H1 (cell line): ENCODE data around the gene GJB6. TPM values are rescaled to one million over a fixed set of nuclear protein-coding genes. Genes with fewer than 3 reads are reported as not detected.

ENCODE experiments used
- CTCF ChIA-PET: fragments of 300-600 bp; sonication (Branson Sonifier 250); formaldehyde crosslinking; loops from one replicate; lab custom pipeline; 2021; ENCODE audit not compliant: partially characterized antibody; lab: Charles Lee
- POLR2A ChIA-PET: fragments of 300-600 bp; sonication (Branson Sonifier 250); formaldehyde crosslinking; loops from one replicate; lab custom pipeline; 2021; ENCODE audit warnings: inconsistent platforms; ENCODE audit not compliant: partially characterized antibody; lab: Charles Lee
- DNase-seq, 2 experiments: peaks; one replicate each; pipeline versions ENCODE4 v3.0.0 to v3.0.0-alpha.2; 2010 to 2022; ENCODE audit warnings: low spot score in 2 of 2, low read depth in 1 of 2, mixed read lengths in 1 of 2
- FAIRE-seq: peaks from 2 replicates; lab custom pipeline; 2011; peaks lifted over from hg19 to GRCh38; lab: Jason Lieb, UNC
- H2AFZ ChIP-seq: 2 replicates; pipeline ENCODE4 v1.8.1; 2012; ENCODE audit warnings: low read length, inconsistent platforms
- H2AK5ac ChIP-seq: 2 replicates; pipeline ENCODE4 v1.6.1; 2013; ENCODE audit warnings: low read depth, low read length
- H2BK120ac ChIP-seq: replicated peaks from 2 replicates; pipeline ENCODE3; 2013; ENCODE audit warnings: low read depth, low read length, inconsistent platforms
- H2BK12ac ChIP-seq: 2 replicates; pipeline ENCODE4 v1.6.1; 2013; ENCODE audit warnings: low read depth, low read length
- H2BK15ac ChIP-seq: 2 replicates; pipeline ENCODE4 v1.6.1; 2013; ENCODE audit warnings: low read length
- H2BK20ac ChIP-seq: 2 replicates; pipeline ENCODE4 v1.6.1; 2013; ENCODE audit warnings: low read length
- H2BK5ac ChIP-seq: 2 replicates; pipeline ENCODE4 v1.6.1; 2013; ENCODE audit warnings: low read depth, low read length
- H3K14ac ChIP-seq: 2 replicates; pipeline ENCODE4 v1.6.1; 2013; ENCODE audit warnings: inconsistent platforms; ENCODE audit not compliant: insufficient read length
- H3K18ac ChIP-seq: 2 replicates; pipeline ENCODE4 v1.6.1; 2013; ENCODE audit warnings: low read length; ENCODE audit errors: extremely low read depth
- H3K23ac ChIP-seq: 2 replicates; pipeline ENCODE4 v1.6.1; 2013; ENCODE audit warnings: inconsistent platforms; ENCODE audit not compliant: insufficient read length
- H3K23me2 ChIP-seq: 2 replicates; pipeline ENCODE4 v1.6.1; 2013; ENCODE audit warnings: low read depth, low read length
- H3K27ac ChIP-seq: 2 replicates; pipeline ENCODE4 v1.6.1; 2011; ENCODE audit warnings: low read depth, low read length, inconsistent platforms
- H3K27me3 ChIP-seq, 4 experiments: replicated peaks in 1 of 4; 1 replicate in 1 of 4; 2 replicates in 3 of 4; pipeline versions ENCODE4 v1.6.1 to v1.8.1; 2011 to 2013; ENCODE audit warnings: low read length in 3 of 4, mild to moderate bottlenecking in 3 of 4, inconsistent platforms in 2 of 4, mixed read lengths in 2 of 4, moderate library complexity in 1 of 4; ENCODE audit not compliant: control insufficient read depth in 3 of 4, insufficient read depth in 3 of 4; ENCODE audit errors: extremely low read depth in 1 of 4
- H3K36me3 ChIP-seq, 4 experiments: 2 replicates each; pipeline versions ENCODE4 v1.6.1 to v1.8.1; 2011 to 2013; ENCODE audit warnings: mild to moderate bottlenecking in 4 of 4, low read length in 3 of 4, moderate library complexity in 2 of 4, control low read depth in 1 of 4, inconsistent platforms in 1 of 4; ENCODE audit not compliant: insufficient read depth in 4 of 4, control insufficient read depth in 2 of 4
- H3K4ac ChIP-seq: replicated peaks from 2 replicates; pipeline ENCODE3; 2013; ENCODE audit warnings: low read length, low read depth, mixed read lengths, inconsistent platforms; ENCODE audit not compliant: insufficient read length
- H3K4me1 ChIP-seq, 4 experiments: replicated peaks in 1 of 4; 1 replicate in 1 of 4; 2 replicates in 3 of 4; pipeline versions ENCODE4 v1.6.1 to v1.8.1; 2011 to 2013; ENCODE audit warnings: low read length in 3 of 4, inconsistent platforms in 2 of 4, mixed read lengths in 1 of 4; ENCODE audit not compliant: insufficient read depth in 4 of 4, control insufficient read depth in 3 of 4
- H3K4me2 ChIP-seq, 2 experiments: 2 replicates each; pipeline versions ENCODE4 v1.6.1 to v1.8.1; 2011 to 2013; ENCODE audit warnings: low read depth in 2 of 2, low read length in 2 of 2, control low read depth in 1 of 2, inconsistent platforms in 1 of 2, mild to moderate bottlenecking in 1 of 2; ENCODE audit not compliant: insufficient read depth in 1 of 2
- H3K4me3 ChIP-seq, 4 experiments: fragments of 200-600, 300-600 bp in 1 of 4; sonication (generic), shearing (Covaris generic), sonication (Bioruptor Twin) in 1 of 4; 2 replicates each; pipeline versions ENCODE4 v1.5.1 to v1.8.1; 2011 to 2016; ENCODE audit warnings: low read length in 4 of 4, low read depth in 3 of 4, control low read depth in 2 of 4, inconsistent platforms in 2 of 4, mild to moderate bottlenecking in 2 of 4, mixed read lengths in 1 of 4, moderate library complexity in 1 of 4; ENCODE audit not compliant: insufficient read depth in 2 of 4; ENCODE audit errors: extremely low read depth in 1 of 4
- H3K56ac ChIP-seq: replicated peaks from 2 replicates; pipeline ENCODE3; 2013; ENCODE audit warnings: low read depth, mild to moderate bottlenecking, mixed read lengths, low read length, inconsistent platforms; ENCODE audit not compliant: insufficient read length
- H3K79me1 ChIP-seq: 2 replicates; pipeline ENCODE4 v1.6.1; 2013; ENCODE audit warnings: low read depth, low read length, control low read depth
- H3K79me2 ChIP-seq, 2 experiments: 2 replicates each; pipeline versions ENCODE4 v1.6.1 to v1.8.1; 2012 to 2013; ENCODE audit warnings: low read length in 2 of 2, mild to moderate bottlenecking in 2 of 2, inconsistent platforms in 1 of 2; ENCODE audit not compliant: insufficient read depth in 2 of 2, control insufficient read depth in 1 of 2
- H3K9ac ChIP-seq, 4 experiments: replicated peaks in 1 of 4; 1 replicate in 1 of 4; 2 replicates in 3 of 4; pipeline versions ENCODE4 v1.6.1 to v1.8.1; 2011 to 2013; ENCODE audit warnings: low read depth in 3 of 4, low read length in 3 of 4, control low read depth in 2 of 4, mild to moderate bottlenecking in 2 of 4, moderate library complexity in 2 of 4, inconsistent platforms in 1 of 4; ENCODE audit errors: extremely low read depth in 1 of 4
- H3K9me3 ChIP-seq, 2 experiments: 2 replicates each; pipeline versions ENCODE4 v1.6.1 to v1.8.1; 2012 to 2013; ENCODE audit warnings: mild to moderate bottlenecking in 2 of 2, moderate library complexity in 2 of 2, control low read depth in 1 of 2, inconsistent platforms in 1 of 2, low read depth in 1 of 2, low read length in 1 of 2, mixed read lengths in 1 of 2; ENCODE audit not compliant: insufficient read depth in 2 of 2
- H4K20me1 ChIP-seq, 2 experiments: replicated peaks in 1 of 2; 2 replicates each; pipeline versions ENCODE3 to v1.8.1; 2011 to 2013; ENCODE audit warnings: inconsistent platforms in 2 of 2, low read length in 2 of 2, mild to moderate bottlenecking in 1 of 2; ENCODE audit not compliant: insufficient read depth in 2 of 2, control insufficient read depth in 1 of 2
- H4K5ac ChIP-seq: 2 replicates; pipeline ENCODE4 v1.6.1; 2013; ENCODE audit warnings: low read length, low read depth, mixed read lengths, inconsistent platforms; ENCODE audit not compliant: insufficient read length
- H4K8ac ChIP-seq: 2 replicates; pipeline ENCODE4 v1.8.0; 2013; ENCODE audit warnings: mild to moderate bottlenecking, moderate library complexity, low read length, inconsistent platforms; ENCODE audit not compliant: insufficient read depth; ENCODE audit errors: extremely low read depth
- H4K91ac ChIP-seq: replicated peaks from 2 replicates; pipeline ENCODE3; 2013; ENCODE audit warnings: low read length, mixed read lengths, inconsistent platforms; ENCODE audit not compliant: insufficient read length
- CHD1 ChIP-seq: IDR thresholded peaks from 2 replicates; pipeline ENCODE4 v1.6.1; 2012; ENCODE audit warnings: low read depth, low read length, improper control_type of control experiment
- SP2 ChIP-seq: IDR thresholded peaks from 2 replicates; pipeline ENCODE4 v1.6.1; 2012; ENCODE audit warnings: mild to moderate bottlenecking, low read length, inconsistent platforms
- SP4 ChIP-seq: IDR thresholded peaks from 2 replicates; pipeline ENCODE4 v1.6.1; 2012; ENCODE audit warnings: low read length, inconsistent platforms
- SUZ12 ChIP-seq: fragments of 200-600 bp; sonication (generic); IDR thresholded peaks from 2 replicates; pipeline ENCODE4 v1.6.1; 2012; ENCODE audit warnings: mild to moderate bottlenecking, inconsistent platforms, low read length, moderate library complexity, mixed read lengths
- whole genome bisulfite sequencing, 2 experiments: shearing (Covaris generic) in 1 of 2; methylation state at CpG; one replicate each; pipeline versions ENCODE4 v1.1.6 to v1.1.7; 2013 to 2015; ENCODE audit warnings: low lambda C conversion rate in 2 of 2, mixed read lengths in 2 of 2, inconsistent platforms in 1 of 2, low coverage in 1 of 2, missing lambda C conversion rate in 1 of 2; ENCODE audit not compliant: insufficient replicate concordance in 2 of 2, insufficient coverage in 1 of 2, insufficient read length in 1 of 2; ENCODE audit errors: extremely low coverage in 1 of 2, missing lambda C conversion rate in 1 of 2; 5-methylcytosine and 5-hydroxymethylcytosine counted together
- polyA plus RNA-seq, 7 experiments: library from polyadenylated mRNA; depleted of rRNA in 3 of 7; stranded (reverse) in 5 of 7; unstranded in 2 of 7; fragments of >200 nt in 5 of 7; fragments of 200-250 nt in 2 of 7; gene quantifications; 1 replicate in 5 of 7; 2 replicates in 1 of 7; 4 replicates in 1 of 7; pipeline versions ENCODE4 v1.2.1 to v1.2.3, GENCODE V29; 2011 to 2013; ENCODE audit warnings: missing spikeins in 2 of 7, mixed read lengths in 2 of 7
- total RNA-seq: library from RNA; stranded (reverse); fragmentation: NEBNext Ultra II Directional; extraction: Animal tissue kit (Norgen Biotek cat#: 25700); gene quantifications from 2 replicates; pipeline ENCODE4 v1.2.1, GENCODE V29; 2021

Gene GJB6
- total and polyA plus RNA-seq, 2 of the 8 experiments (the other 6 are each of a cell fraction or from before 2014, with no cell fraction given) = not detected

- TF ChIP-seq CHD1 (no peak), SP4 (no peak), SP2 (no peak), SUZ12 (0 out of 2 replicates have a peak, but pooled peaks have one; percentile 16)
- WGBS, 2 experiments = 79% methylated on average over 5 of the region's 5 CpGs; no CpG with 5 or more reads in 1 of the 2 experiments
- CTCF ChIA-PET = interaction anchor here (0.6 to 1.3 kb wide), 5 partner anchors 20 to 638 kb away, joined by 3 read pairs; no protein-coding TSS in a partner anchor
Observed at GRCh38 chr13:20190076-20190475, 42.0 kb downstream of the GJB6 start.

More at GRCh38 chr13:20190076-20190475, 42.0 kb downstream of the GJB6 start:
- no peak overlapping the region for H3K27ac ChIP-seq
- H3K4me3 ChIP-seq = no peak overlapping the region
- H2AFZ ChIP-seq = no peak overlapping the region
- H4K20me1 ChIP-seq = peaks cover 0 to 9% of the 10 kb centered on the region in 2 experiments
- H2BK15ac ChIP-seq = no peak overlapping the region
- peaks cover 48 to 63% (median 62%) of the 10 kb centered on the region in 4 experiments for H3K27me3 ChIP-seq
- FAIRE-seq (no peak), DNase-seq (no peak)
- no peak overlapping the region for H2BK120ac ChIP-seq
- H4K91ac ChIP-seq = no peak overlapping the region
- no peak overlapping the region for H2BK12ac ChIP-seq
- H3K18ac ChIP-seq = no peak overlapping the region
- peaks cover 6% of the 10 kb centered on the region; the same call in 1 of the 2 replicates for H3K23me2 ChIP-seq
- H3K4me2 ChIP-seq = no peak overlapping the region
- H3K9me3 ChIP-seq = no peaks in the 10 kb centered on the region
- no peak overlapping the region for H3K23ac ChIP-seq
- no peak overlapping the region for H2BK5ac ChIP-seq
- H3K9ac ChIP-seq = no peak overlapping the region
- H3K36me3 ChIP-seq = no peaks in the 10 kb centered on the region; a peak in 1 of 8 replicates
- H4K8ac ChIP-seq = no peak overlapping the region
- H2AK5ac ChIP-seq = no peak overlapping the region
- H4K5ac ChIP-seq = no peak overlapping the region
- H3K14ac ChIP-seq = no peak overlapping the region
- POLR2A ChIA-PET = no interaction called here
- H2BK20ac ChIP-seq = no peak overlapping the region
- H3K56ac ChIP-seq = no peak overlapping the region
- peaks cover 0 to 13% (median 5%) of the 10 kb centered on the region in 4 experiments; a peak in 6 of 7 replicates for H3K4me1 ChIP-seq
- H3K4ac ChIP-seq = no peak overlapping the region
- no peaks in the 10 kb centered on the region for H3K79me2 ChIP-seq
- H3K79me1 ChIP-seq = no peaks in the 10 kb centered on the region; the same call in 1 of the 2 replicates
